Upper lobe of right lung (tissue), 1 donor: Measurements from ENCODE around the gene ADGRL1. TPM values are rescaled to one million over a fixed set of nuclear protein-coding genes. Genes with fewer than 3 reads are reported as not detected.

ENCODE experiments used
- ATAC-seq: fragments of 200-7000 bp; cut with Tn5 transposase; one replicate; pipeline ENCODE4 v1.9.1; 2020; ENCODE audit warnings: mild to moderate bottlenecking, moderate library complexity
- DNase-seq: peaks from one replicate; pipeline ENCODE4 v3.0.0-alpha.2; 2020
- H3K27ac ChIP-seq: fragments of 200-600 bp; one replicate; pipeline ENCODE4 v1.8.0; 2022
- H3K27me3 ChIP-seq: fragments of 200-600 bp; one replicate; pipeline ENCODE4 v1.8.0; 2022; ENCODE audit warnings: mild to moderate bottlenecking
- H3K36me3 ChIP-seq: fragments of 200-600 bp; one replicate; pipeline ENCODE4 v1.8.0; 2022
- H3K4me1 ChIP-seq: fragments of 200-600 bp; one replicate; pipeline ENCODE4 v1.8.0; 2022
- H3K4me3 ChIP-seq: fragments of 200-600 bp; one replicate; pipeline ENCODE4 v1.8.0; 2022; ENCODE audit warnings: mild to moderate bottlenecking
- H3K9me3 ChIP-seq: fragments of 200-600 bp; one replicate; pipeline ENCODE4 v1.8.0; 2022
- intact Hi-C: fragments of 100-400 bp; cut with DNase I; formaldehyde crosslinking; loops from one replicate; pipeline ENCODE4 v1.11.0; 2022
- total RNA-seq: library from RNA; stranded (reverse); fragmentation: NEBNext Ultra II Directional; extraction: Animal tissue kit (Norgen Biotek cat#: 25700); gene quantifications from one replicate; pipeline ENCODE4 v1.2.1, GENCODE V29; 2021
- TF ChIP-seq, protein P1 (sequence below): fragments of 200-600 bp; IDR thresholded peaks from one replicate; pipeline ENCODE4 v1.8.0; 2022; ENCODE audit warnings: antibody characterized with exemption
- donor health status: DM: no; HTN: yes; CAD: no; lungs with severe emphysema.

The ADGRL1 gene
- total RNA-seq, 1 donor from 2014 or later, result 26.3 TPM

DNA sequence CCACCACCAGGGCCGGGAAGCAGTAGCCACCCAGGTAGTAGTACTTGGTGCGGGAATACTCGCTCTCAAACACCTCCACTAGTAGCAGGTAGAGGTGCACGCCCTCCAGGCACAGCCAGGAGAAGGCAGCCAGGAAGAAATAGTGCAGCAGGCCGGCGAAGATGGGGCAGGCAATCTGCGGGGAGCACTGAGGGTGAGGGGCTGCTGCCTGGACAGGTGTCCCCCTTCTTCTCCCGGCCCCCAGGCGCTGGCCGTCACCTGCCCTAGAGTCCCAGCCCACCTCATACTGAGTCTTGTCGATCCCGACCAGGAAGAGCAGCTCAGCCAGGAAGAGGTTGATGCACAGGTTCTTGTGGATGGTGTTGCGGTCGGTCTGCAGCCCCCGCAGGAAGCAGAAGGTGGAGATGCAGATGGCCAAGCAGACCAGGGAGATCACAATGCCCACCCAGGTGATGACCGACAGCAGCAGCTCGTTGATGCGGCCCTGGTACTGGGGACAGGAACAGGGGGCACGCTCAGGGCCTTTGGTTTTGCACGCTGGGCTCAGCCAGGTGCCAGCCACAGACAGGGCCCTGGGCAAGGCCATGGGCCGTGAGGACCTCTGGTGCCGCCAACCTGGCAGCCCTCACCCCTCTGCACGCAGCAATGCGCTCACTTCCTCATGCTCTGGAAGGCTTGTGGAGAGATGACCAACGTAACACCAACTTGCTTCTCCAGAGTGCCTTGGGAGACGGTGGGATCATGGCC, 48.8 kb downstream of the ADGRL1 start:
- intact Hi-C loops, result loop anchor here (10.0 kb wide), 1 partner anchor 188 kb away; no protein-coding TSS in a partner anchor
- peaks cover 35% of the 10 kb centered on the region for H3K36me3 ChIP-seq

DNA sequence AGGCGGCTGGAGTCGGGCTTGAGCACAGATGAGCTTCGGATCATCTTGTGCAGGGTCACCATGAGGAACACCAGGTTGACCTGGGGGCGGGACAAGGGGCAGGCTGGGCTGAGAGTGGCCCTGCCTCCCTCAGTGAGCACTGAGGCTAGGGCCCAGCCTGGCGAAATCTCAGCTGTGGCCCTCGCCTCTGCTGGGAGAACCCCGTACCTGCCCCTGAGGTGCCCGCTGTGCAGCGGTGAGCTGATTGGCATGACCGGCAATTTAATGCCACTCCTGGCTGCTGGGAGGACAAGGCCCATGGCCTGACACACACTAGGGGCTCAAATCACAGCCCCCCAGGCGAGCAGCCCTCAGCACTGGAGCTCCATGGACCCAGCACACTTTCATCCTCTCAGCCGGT, 49.8 kb downstream of the ADGRL1 start:
- peaks cover under 1% of the 10 kb centered on the region for H3K4me1 ChIP-seq
- peaks cover 37% of the 10 kb centered on the region for H3K36me3 ChIP-seq
- H3K4me3 ChIP-seq, result no peak overlapping the region
- TF ChIP-seq, protein P1, sequence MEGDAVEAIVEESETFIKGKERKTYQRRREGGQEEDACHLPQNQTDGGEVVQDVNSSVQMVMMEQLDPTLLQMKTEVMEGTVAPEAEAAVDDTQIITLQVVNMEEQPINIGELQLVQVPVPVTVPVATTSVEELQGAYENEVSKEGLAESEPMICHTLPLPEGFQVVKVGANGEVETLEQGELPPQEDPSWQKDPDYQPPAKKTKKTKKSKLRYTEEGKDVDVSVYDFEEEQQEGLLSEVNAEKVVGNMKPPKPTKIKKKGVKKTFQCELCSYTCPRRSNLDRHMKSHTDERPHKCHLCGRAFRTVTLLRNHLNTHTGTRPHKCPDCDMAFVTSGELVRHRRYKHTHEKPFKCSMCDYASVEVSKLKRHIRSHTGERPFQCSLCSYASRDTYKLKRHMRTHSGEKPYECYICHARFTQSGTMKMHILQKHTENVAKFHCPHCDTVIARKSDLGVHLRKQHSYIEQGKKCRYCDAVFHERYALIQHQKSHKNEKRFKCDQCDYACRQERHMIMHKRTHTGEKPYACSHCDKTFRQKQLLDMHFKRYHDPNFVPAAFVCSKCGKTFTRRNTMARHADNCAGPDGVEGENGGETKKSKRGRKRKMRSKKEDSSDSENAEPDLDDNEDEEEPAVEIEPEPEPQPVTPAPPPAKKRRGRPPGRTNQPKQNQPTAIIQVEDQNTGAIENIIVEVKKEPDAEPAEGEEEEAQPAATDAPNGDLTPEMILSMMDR, result no peak
- ATAC-seq, result no peak
- H3K27ac ChIP-seq, result no peak overlapping the region
- H3K9me3 ChIP-seq, result no peaks in the 10 kb centered on the region
- no peak for DNase-seq
- intact Hi-C loops, result loop anchor here (10.0 kb wide), 1 partner anchor 189 kb away; no protein-coding TSS in a partner anchor
- no peaks in the 10 kb centered on the region for H3K27me3 ChIP-seq

More for the DNA sequence above, 48.8 kb downstream of the ADGRL1 start:
- DNase-seq (no peak), ATAC-seq (no peak)
- Histone ChIP-seq H3K27ac (no peak overlapping the region), H3K4me1 (no peaks in the 10 kb centered on the region), H3K27me3 (no peaks in the 10 kb centered on the region), H3K4me3 (no peak overlapping the region), H3K9me3 (no peaks in the 10 kb centered on the region)
- TF ChIP-seq, protein P1, result no peak

DNA sequence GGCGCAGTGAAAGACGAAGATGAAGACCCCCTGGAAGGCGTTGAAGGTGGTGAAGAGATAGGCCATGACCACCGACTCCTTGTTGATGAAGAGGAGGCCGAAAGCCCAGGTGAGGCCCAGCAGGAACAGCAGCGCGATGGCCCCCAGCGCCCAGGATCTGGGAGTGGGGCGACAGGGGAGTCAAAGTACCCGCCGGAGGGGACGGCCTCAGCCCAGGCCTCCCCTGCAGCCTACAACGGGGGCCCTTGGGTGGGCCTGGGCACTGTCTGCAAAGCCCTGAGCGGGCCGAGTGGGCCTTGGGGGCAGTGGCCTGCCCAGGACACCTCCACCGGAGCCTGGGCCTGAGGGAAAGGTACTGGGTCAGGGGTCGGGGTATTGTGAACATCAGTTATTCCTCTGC, 50.6 kb downstream of the ADGRL1 start:
- Histone ChIP-seq H3K36me3 (peaks cover 37% of the 10 kb centered on the region), H3K27me3 (no peaks in the 10 kb centered on the region), H3K27ac (no peak overlapping the region), H3K4me3 (no peak overlapping the region), H3K4me1 (peaks cover 8% of the 10 kb centered on the region), H3K9me3 (no peaks in the 10 kb centered on the region)
- TF ChIP-seq, protein P1, result no peak
- no peak for DNase-seq
- intact Hi-C loops, result loop anchor here (10.0 kb wide), 1 partner anchor 189 kb away; no protein-coding TSS in a partner anchor
- ATAC-seq, result no peak

DNA sequence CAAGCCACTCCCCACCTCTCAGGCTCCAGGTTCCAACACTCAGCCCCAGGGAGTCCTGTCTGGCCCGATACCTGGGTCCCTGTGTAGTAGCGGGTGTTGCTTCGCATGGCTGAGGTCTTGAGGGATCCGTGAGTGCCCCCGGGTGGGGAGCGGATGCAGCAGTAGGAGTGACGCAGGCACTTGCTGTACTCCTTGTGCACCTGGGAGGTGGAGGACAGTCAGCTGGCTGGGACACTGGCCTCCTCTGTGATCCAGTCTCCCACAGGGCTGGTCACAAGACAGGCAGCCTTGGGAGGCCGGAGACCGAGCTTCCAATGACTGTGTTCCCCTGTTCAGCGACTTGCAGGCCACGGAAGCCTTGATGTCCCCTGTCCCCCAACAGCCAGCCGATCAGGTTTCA, 53.3 kb downstream of the ADGRL1 start:
- no peaks in the 10 kb centered on the region for H3K9me3 ChIP-seq
- H3K27ac ChIP-seq, result no peak overlapping the region
- peaks cover 31% of the 10 kb centered on the region for H3K4me1 ChIP-seq
- ATAC-seq (no peak), DNase-seq (no peak)
- no peaks in the 10 kb centered on the region for H3K27me3 ChIP-seq
- H3K4me3 ChIP-seq, result no peak overlapping the region
- peaks cover 25% of the 10 kb centered on the region for H3K36me3 ChIP-seq
- intact Hi-C loops, result loop anchor here (10.0 kb wide), 1 partner anchor 192 kb away; no protein-coding TSS in a partner anchor
- TF ChIP-seq, protein P1, result no peak

DNA sequence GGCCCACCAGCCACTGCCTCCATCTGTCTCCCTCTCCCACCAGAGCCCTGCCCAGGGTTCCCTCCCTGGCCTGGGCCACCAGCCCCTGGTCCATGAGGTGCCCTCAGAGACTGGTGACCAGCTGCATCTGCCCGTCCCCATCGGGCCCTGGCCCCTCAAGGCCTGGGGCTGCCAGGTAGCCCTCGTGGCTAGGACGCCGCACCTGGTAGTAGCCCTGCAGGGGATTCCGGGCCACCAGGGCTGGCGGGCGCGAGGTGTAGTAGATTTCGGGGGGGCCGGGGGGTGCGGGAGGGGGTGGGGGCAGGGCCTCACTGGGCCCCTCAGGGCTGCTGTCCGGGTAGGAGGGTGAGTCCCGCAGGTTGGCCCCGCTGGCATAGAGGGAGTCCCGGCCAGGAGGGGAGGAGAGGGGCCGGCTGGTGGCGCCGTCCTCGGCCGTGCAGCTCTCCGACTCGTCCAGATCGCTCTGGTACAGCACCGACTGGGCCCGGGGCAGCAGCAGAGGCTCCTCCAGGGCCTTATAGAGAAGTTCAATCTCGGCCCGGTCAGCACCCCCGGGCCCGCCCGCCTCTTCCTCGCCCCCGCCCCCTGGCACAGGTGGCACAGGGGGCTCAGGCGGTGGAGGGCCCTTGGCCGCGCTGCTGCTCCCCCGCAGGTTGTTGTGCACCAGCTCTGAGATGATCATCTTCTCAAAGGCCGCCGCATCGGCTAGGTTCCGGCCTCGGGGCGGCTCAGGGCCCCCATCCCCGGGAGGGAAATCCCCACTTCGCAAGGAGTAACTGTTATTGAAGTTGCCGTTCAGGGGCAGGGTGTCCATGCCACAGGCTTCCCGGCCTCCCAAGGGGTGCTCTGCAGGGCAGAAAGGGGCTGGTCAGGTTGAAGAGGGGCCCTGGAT, 55.0 kb downstream of the ADGRL1 start:
- intact Hi-C loops, result loop anchor here (10.0 kb wide), 1 partner anchor 194 kb away; no protein-coding TSS in a partner anchor
- no peak for DNase-seq
- H3K4me1 ChIP-seq, result peaks cover 31% of the 10 kb centered on the region
- peak overlapping the region; percentile 75 for H3K27ac ChIP-seq
- ATAC-seq, result no peak
- no peaks in the 10 kb centered on the region for H3K9me3 ChIP-seq
- peaks cover 10% of the 10 kb centered on the region for H3K36me3 ChIP-seq
- H3K4me3 ChIP-seq, result no peak overlapping the region
- TF ChIP-seq, protein P1, result no peak
- no peaks in the 10 kb centered on the region for H3K27me3 ChIP-seq
